PC-9 (cell line): ENCODE results near the gene DIAPH2. TPM values are rescaled to one million over a fixed set of nuclear protein-coding genes. Genes with fewer than 3 reads are reported as not detected.
A peak's percentile ranks its signal among the peaks of the same experiment; 100 is the strongest.

Source experiments
- BruUV-seq: library from RNA; stranded (reverse); fragments of 400-500 nt; replicated peaks from 2 replicates; lab custom pipeline; 2021; lab: Mats Ljungman, UMichigan
- CTCF ChIA-PET: fragments of 300-600 bp; sonication (Branson Sonifier 250); formaldehyde crosslinking; loops from one replicate; lab custom pipeline; 2022; ENCODE audit warnings: antibody characterized with exemption; lab: Charles Lee
- POLR2A ChIA-PET: fragments of 300-600 bp; sonication (Branson Sonifier 250); formaldehyde crosslinking; loops from one replicate; lab custom pipeline; 2022; ENCODE audit warnings: antibody characterized with exemption; ENCODE audit not compliant: unreplicated experiment; lab: Charles Lee
- DNase-seq, 2 experiments: peaks; one replicate each; pipeline versions ENCODE4 v3.0.0 to v3.0.0-alpha.2; 2015 to 2022; ENCODE audit warnings: mixed read lengths in 1 of 2
- H2AFZ ChIP-seq: fragments of 200-600 bp; sonication (generic); 2 replicates; pipeline ENCODE4 v1.8.1; 2017; ENCODE audit warnings: antibody characterized with exemption
- H3F3A ChIP-seq: fragments of 200-600 bp; sonication (generic); 2 replicates; pipeline ENCODE4 v1.8.1; 2017; ENCODE audit warnings: antibody characterized with exemption, mild to moderate bottlenecking, low read depth; ENCODE audit not compliant: insufficient read depth
- H3K27ac ChIP-seq: fragments of 200-600 bp; sonication (generic); 2 replicates; pipeline ENCODE4 v1.6.1; 2016; ENCODE audit warnings: mixed run types
- H3K27me3 ChIP-seq: fragments of 200-600 bp; sonication (generic); 2 replicates; pipeline ENCODE4 v1.6.1; 2016; ENCODE audit warnings: low read depth, mixed run types; ENCODE audit not compliant: insufficient read depth
- H3K36me3 ChIP-seq: fragments of 200-600 bp; sonication (generic); 2 replicates; pipeline ENCODE4 v1.6.1; 2016; ENCODE audit warnings: low read depth, mixed run types
- H3K4me1 ChIP-seq: fragments of 200-600 bp; sonication (generic); replicated peaks from 2 replicates; pipeline ENCODE4 v1.6.1; 2016; ENCODE audit warnings: mixed run types; ENCODE audit not compliant: insufficient read depth
- H3K4me2 ChIP-seq: fragments of 200-600 bp; sonication (generic); 2 replicates; pipeline ENCODE4 v1.6.1; 2017; ENCODE audit warnings: mixed run types
- H3K4me3 ChIP-seq: fragments of 200-600 bp; sonication (generic); 2 replicates; pipeline ENCODE4 v1.6.1; 2016; ENCODE audit warnings: mixed run types
- H3K79me2 ChIP-seq: fragments of 200-600 bp; sonication (generic); 2 replicates; pipeline ENCODE4 v1.6.1; 2017; ENCODE audit warnings: low read depth, mixed run types
- H3K9me2 ChIP-seq: fragments of 200-600 bp; sonication (generic); 2 replicates; pipeline ENCODE4 v1.8.1; 2017; ENCODE audit warnings: mild to moderate bottlenecking; ENCODE audit not compliant: insufficient read depth
- H3K9me3 ChIP-seq: fragments of 200-600 bp; sonication (generic); 2 replicates; pipeline ENCODE4 v1.8.1; 2016; ENCODE audit warnings: low read depth; ENCODE audit not compliant: insufficient read depth
- H4K20me1 ChIP-seq: fragments of 200-600 bp; sonication (generic); 2 replicates; pipeline ENCODE4 v1.8.1; 2017; ENCODE audit not compliant: insufficient read depth
- EZH2 ChIP-seq: fragments of 200-600 bp; sonication (generic); IDR thresholded peaks from 2 replicates; pipeline ENCODE4 v1.8.0; 2017; ENCODE audit warnings: antibody characterized with exemption, low read depth
- intact Hi-C: fragments of 100-400 bp; cut with micrococcal nuclease; formaldehyde crosslinking; loops from one replicate; pipeline ENCODE4 v1.10.0; 2022; ENCODE audit not compliant: unreplicated experiment
- total RNA-seq: library from RNA; stranded (reverse); gene quantifications from 2 replicates; pipeline ENCODE4 v1.2.3, GENCODE V29; 2021
- TF ChIP-seq, protein P1 (sequence below): fragments of 200-600 bp; sonication (generic); conservative IDR thresholded peaks from 2 replicates; pipeline ENCODE4 v1.6.1; 2017; ENCODE audit warnings: mixed run types, antibody characterized with exemption, mild to moderate bottlenecking, moderate library complexity

Gene DIAPH2
- total RNA-seq, 1 experiment from 2014 or later = 12.0 TPM

DNA sequence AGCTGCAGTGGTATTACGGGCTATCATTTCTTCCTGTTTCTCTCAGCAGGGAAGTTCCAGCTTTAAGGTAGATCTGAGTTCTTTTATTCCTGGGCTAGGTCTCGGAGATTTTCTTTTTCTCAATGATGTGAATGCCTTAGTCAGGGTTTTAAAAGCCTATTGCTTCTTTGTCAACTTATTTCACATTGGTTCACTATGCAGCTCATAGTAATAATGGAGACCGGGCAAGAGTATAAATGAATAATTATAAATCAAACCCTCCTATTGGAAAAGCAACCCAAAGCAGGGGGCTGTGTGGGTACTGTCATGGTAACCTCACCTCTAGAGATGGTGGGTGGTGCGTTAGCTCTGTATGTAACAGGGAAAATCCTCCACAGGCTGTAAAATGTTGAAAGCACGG is 762.7 kb downstream of the DIAPH2 start:
- intact Hi-C loops = loop anchor here (5.0 kb wide), 1 partner anchor 240 kb away; no protein-coding TSS in a partner anchor
- H3K27ac ChIP-seq = no peak overlapping the region
- ChIA-PET POLR2A (interaction anchor here (0.6 to 0.8 kb wide), 2 partner anchors 274 to 1152 kb away, joined by 11 to 14 read pairs; no protein-coding TSS in a partner anchor), CTCF (no interaction called here)
- no peaks in the 10 kb centered on the region for H3K36me3 ChIP-seq
- no peak overlapping the region for H2AFZ ChIP-seq
- H3F3A ChIP-seq = no peaks in the 10 kb centered on the region
- no peaks in the 10 kb centered on the region for H3K4me1 ChIP-seq
- no TSS peak for BruUV-seq
- no peak for TF ChIP-seq EZH2
- TF ChIP-seq, protein P1, sequence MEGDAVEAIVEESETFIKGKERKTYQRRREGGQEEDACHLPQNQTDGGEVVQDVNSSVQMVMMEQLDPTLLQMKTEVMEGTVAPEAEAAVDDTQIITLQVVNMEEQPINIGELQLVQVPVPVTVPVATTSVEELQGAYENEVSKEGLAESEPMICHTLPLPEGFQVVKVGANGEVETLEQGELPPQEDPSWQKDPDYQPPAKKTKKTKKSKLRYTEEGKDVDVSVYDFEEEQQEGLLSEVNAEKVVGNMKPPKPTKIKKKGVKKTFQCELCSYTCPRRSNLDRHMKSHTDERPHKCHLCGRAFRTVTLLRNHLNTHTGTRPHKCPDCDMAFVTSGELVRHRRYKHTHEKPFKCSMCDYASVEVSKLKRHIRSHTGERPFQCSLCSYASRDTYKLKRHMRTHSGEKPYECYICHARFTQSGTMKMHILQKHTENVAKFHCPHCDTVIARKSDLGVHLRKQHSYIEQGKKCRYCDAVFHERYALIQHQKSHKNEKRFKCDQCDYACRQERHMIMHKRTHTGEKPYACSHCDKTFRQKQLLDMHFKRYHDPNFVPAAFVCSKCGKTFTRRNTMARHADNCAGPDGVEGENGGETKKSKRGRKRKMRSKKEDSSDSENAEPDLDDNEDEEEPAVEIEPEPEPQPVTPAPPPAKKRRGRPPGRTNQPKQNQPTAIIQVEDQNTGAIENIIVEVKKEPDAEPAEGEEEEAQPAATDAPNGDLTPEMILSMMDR = no peak
- no peaks in the 10 kb centered on the region for H4K20me1 ChIP-seq
- H3K27me3 ChIP-seq = no peaks in the 10 kb centered on the region
- H3K9me3 ChIP-seq = no peaks in the 10 kb centered on the region
- no peak overlapping the region for H3K4me2 ChIP-seq
- no peak for DNase-seq
- H3K4me3 ChIP-seq = no peak overlapping the region
- H3K9me2 ChIP-seq = no peaks in the 10 kb centered on the region
- H3K79me2 ChIP-seq = no peaks in the 10 kb centered on the region

GRCh38 chrX:97452283-97452682 is 767.6 kb downstream of the DIAPH2 start:
- H3K4me1 ChIP-seq = no peaks in the 10 kb centered on the region
- H3K4me3 ChIP-seq = no peak overlapping the region
- ChIA-PET POLR2A (no interaction called here), CTCF (no interaction called here)
- H3K27ac ChIP-seq = no peak overlapping the region
- H3K9me2 ChIP-seq = no peaks in the 10 kb centered on the region
- no peaks in the 10 kb centered on the region for H3K27me3 ChIP-seq
- DNase-seq = no peak
- BruUV-seq = no TSS peak
- H4K20me1 ChIP-seq = no peaks in the 10 kb centered on the region
- H3F3A ChIP-seq = no peaks in the 10 kb centered on the region
- intact Hi-C loops = no loop called here
- H3K9me3 ChIP-seq = no peaks in the 10 kb centered on the region
- H3K36me3 ChIP-seq = no peaks in the 10 kb centered on the region
- H2AFZ ChIP-seq = no peak overlapping the region
- H3K79me2 ChIP-seq = no peaks in the 10 kb centered on the region
- H3K4me2 ChIP-seq = no peak overlapping the region
- no peak for TF ChIP-seq EZH2
- TF ChIP-seq, protein P1 = no peak

DNA sequence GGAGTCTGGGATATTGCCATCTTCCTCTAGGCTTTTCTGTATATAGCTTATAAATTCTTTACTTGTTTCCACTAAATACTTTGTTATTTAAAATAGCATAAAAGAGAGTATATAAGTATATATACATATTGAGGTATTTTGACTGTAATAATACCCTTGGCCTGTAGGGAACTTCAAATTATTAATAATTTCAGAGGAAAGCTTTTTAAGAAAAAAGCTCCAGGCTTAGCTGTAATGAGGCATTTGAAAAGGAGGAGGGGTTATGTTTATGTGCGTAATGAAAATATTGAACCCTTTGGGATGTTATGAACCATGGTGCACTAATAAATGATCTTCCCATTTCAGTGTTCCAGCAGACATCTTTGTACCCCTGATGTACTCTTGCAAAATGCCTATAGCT is 777.1 kb downstream of the DIAPH2 start:
- Histone ChIP-seq H2AFZ (no peak overlapping the region), H3K4me3 (no peak overlapping the region), H3K36me3 (no peaks in the 10 kb centered on the region), H3K9me3 (no peaks in the 10 kb centered on the region), H3K9me2 (no peaks in the 10 kb centered on the region), H3K4me2 (no peak overlapping the region), H4K20me1 (no peaks in the 10 kb centered on the region), H3K79me2 (no peaks in the 10 kb centered on the region), H3F3A (no peaks in the 10 kb centered on the region), H3K27ac (no peak overlapping the region), H3K27me3 (no peaks in the 10 kb centered on the region), H3K4me1 (no peaks in the 10 kb centered on the region)
- TF ChIP-seq, protein P1 = peak; percentile 29; the same call in 1 of the 2 replicates
- TF ChIP-seq EZH2 = no peak
- BruUV-seq = no TSS peak
- intact Hi-C loops = no loop called here
- DNase-seq = no peak
- CTCF ChIA-PET = interaction anchor here (0.6 to 1.0 kb wide), 2 partner anchors 10 to 661 kb away, joined by 3 to 4 read pairs; no protein-coding TSS in a partner anchor
- POLR2A ChIA-PET = no interaction called here
